Suprapubic skin (tissue), 4 donors: ENCODE data around the gene SMCO2. TPM values are rescaled to one million over a fixed set of nuclear protein-coding genes. Genes with fewer than 3 reads are reported as not detected.

Source experiments
- DNase-seq, 2 donors: peaks; one replicate each; pipeline ENCODE4 v3.0.0-alpha.2; 2019; ENCODE audit warnings: low spot score in 2 of 2
- H3K27ac ChIP-seq: fragments of 200-600 bp; sonication (generic); one replicate; pipeline ENCODE4 v1.5.1; 2019
- H3K27me3 ChIP-seq: fragments of 200-600 bp; sonication (generic); one replicate; pipeline ENCODE4 v1.5.1; 2019
- H3K36me3 ChIP-seq: fragments of 200-600 bp; sonication (generic); one replicate; pipeline ENCODE4 v1.5.1; 2019
- H3K4me1 ChIP-seq: fragments of 200-600 bp; sonication (generic); one replicate; pipeline ENCODE4 v1.5.1; 2019
- H3K4me3 ChIP-seq: fragments of 200-600 bp; sonication (generic); one replicate; pipeline ENCODE4 v1.5.1; 2019; ENCODE audit warnings: mild to moderate bottlenecking
- H3K9me3 ChIP-seq: fragments of 200-600 bp; sonication (generic); one replicate; pipeline ENCODE4 v1.5.1; 2019
- EP300 ChIP-seq: sonication (generic); formaldehyde crosslinking; IDR thresholded peaks from one replicate; pipeline ENCODE4 v1.6.1; 2017; ENCODE audit warnings: antibody characterized with exemption
- POLR2A ChIP-seq, 2 donors: fragments of 450-650 bp; IDR thresholded peaks; one replicate each; pipeline ENCODE4 v1.6.1; 2017; ENCODE audit warnings: antibody characterized with exemption in 2 of 2, mild to moderate bottlenecking in 2 of 2, moderate library complexity in 2 of 2
- POLR2AphosphoS5 ChIP-seq, 3 donors: sonication (generic); formaldehyde crosslinking; IDR thresholded peaks; one replicate each; pipeline ENCODE4 v1.6.1; 2017; ENCODE audit warnings: antibody characterized with exemption in 3 of 3
- WGBS: methylation state at CpG from one replicate; pipeline ENCODE4 v1.1.5; 2018; 5-methylcytosine and 5-hydroxymethylcytosine counted together
- total RNA-seq, 4 donors: library from RNA; depleted of rRNA; stranded (reverse); fragments of >200 nt; gene quantifications; one replicate each; pipeline ENCODE4 v1.1.0, GENCODE V29; 2016
- TF ChIP-seq, protein P1 (sequence below), 2 donors: fragments of 200-600 bp in 1 of 2; fragments of 450-650 bp in 1 of 2; sonication (generic) in 1 of 2; IDR thresholded peaks; one replicate each; pipeline ENCODE4 v1.5.1; 2016 to 2019; ENCODE audit warnings: antibody characterized with exemption in 2 of 2, mild to moderate bottlenecking in 1 of 2, moderate library complexity in 1 of 2

The SMCO2 gene
- total RNA-seq, 4 donors from 2014 or later = 0.53 to 1.7 (median 1.1) TPM

- Histone ChIP-seq H3K4me1 (no peaks in the 10 kb centered on the region), H3K36me3 (no peaks in the 10 kb centered on the region), H3K27me3 (no peaks in the 10 kb centered on the region), H3K4me3 (no peak overlapping the region), H3K27ac (no peak overlapping the region), H3K9me3 (no peaks in the 10 kb centered on the region)
- no peak for TF ChIP-seq POLR2AphosphoS5 (IDR thresholded peaks at IDR 0.05)
- TF ChIP-seq EP300 = no peak
- DNase-seq = no peak
These were observed 18.1 kb upstream of the SMCO2 start for GRCh38 chr12:27428466-27428865.

GRCh38 chr12:27429606-27430005, 16.9 kb upstream of the SMCO2 start:
- H3K27me3 ChIP-seq = no peaks in the 10 kb centered on the region
- H3K27ac ChIP-seq = no peak overlapping the region
- TF ChIP-seq, protein P1, sequence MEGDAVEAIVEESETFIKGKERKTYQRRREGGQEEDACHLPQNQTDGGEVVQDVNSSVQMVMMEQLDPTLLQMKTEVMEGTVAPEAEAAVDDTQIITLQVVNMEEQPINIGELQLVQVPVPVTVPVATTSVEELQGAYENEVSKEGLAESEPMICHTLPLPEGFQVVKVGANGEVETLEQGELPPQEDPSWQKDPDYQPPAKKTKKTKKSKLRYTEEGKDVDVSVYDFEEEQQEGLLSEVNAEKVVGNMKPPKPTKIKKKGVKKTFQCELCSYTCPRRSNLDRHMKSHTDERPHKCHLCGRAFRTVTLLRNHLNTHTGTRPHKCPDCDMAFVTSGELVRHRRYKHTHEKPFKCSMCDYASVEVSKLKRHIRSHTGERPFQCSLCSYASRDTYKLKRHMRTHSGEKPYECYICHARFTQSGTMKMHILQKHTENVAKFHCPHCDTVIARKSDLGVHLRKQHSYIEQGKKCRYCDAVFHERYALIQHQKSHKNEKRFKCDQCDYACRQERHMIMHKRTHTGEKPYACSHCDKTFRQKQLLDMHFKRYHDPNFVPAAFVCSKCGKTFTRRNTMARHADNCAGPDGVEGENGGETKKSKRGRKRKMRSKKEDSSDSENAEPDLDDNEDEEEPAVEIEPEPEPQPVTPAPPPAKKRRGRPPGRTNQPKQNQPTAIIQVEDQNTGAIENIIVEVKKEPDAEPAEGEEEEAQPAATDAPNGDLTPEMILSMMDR (IDR thresholded peaks at IDR 0.05) = no peak
- TF ChIP-seq EP300 (no peak), POLR2AphosphoS5 (IDR thresholded peaks at IDR 0.05) (no peak), POLR2A (IDR thresholded peaks at IDR 0.05) (no peak)
- 81% methylated on average over 2 of the region's 2 CpGs for WGBS
- H3K4me3 ChIP-seq = no peak overlapping the region
- H3K36me3 ChIP-seq = no peaks in the 10 kb centered on the region
- H3K4me1 ChIP-seq = no peaks in the 10 kb centered on the region
- DNase-seq = no peak
- no peaks in the 10 kb centered on the region for H3K9me3 ChIP-seq

DNA sequence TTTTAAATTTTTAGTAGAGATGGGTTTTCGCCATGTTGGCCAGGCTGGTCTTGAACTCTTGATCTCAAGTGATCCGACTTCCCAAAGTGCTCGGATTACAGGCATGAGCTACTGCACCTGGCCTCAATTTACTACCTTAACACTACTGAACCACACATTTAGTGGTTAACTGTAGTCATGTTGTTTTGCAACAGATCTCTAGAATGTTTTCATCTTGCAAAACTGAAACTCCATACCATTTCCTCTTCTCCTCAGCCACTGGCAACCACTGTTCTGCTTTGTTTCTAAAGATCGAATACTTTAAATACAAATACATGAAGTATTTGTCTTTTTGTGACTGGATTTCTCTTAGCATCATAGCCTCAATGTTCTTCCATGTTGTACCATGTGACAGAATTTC, 15.4 kb upstream of the SMCO2 start:
- WGBS = 88% methylated on average over 4 of the region's 4 CpGs
- TF ChIP-seq POLR2AphosphoS5 (IDR thresholded peaks at IDR 0.05) (no peak), POLR2A (IDR thresholded peaks at IDR 0.05) (no peak), EP300 (no peak)
- TF ChIP-seq, protein P1 (IDR thresholded peaks at IDR 0.05) = no peak

GRCh38 chr12:27434673-27435565, 11.6 kb upstream of the SMCO2 start:
- Histone ChIP-seq H3K4me1 (no peaks in the 10 kb centered on the region), H3K9me3 (no peaks in the 10 kb centered on the region), H3K27ac (no peak overlapping the region), H3K4me3 (no peak overlapping the region), H3K36me3 (no peaks in the 10 kb centered on the region), H3K27me3 (no peaks in the 10 kb centered on the region)
- no peak for TF ChIP-seq POLR2A (IDR thresholded peaks at IDR 0.05)
- no peak for TF ChIP-seq POLR2AphosphoS5 (IDR thresholded peaks at IDR 0.05)
- TF ChIP-seq, protein P1 (IDR thresholded peaks at IDR 0.05) = peak; percentile 20 to 37
- TF ChIP-seq EP300 = no peak
- 37% methylated on average over 5 of the region's 6 CpGs for WGBS
- DNase-seq = no peak

More for the DNA sequence above, 15.4 kb upstream of the SMCO2 start:
- no peak for DNase-seq
- Histone ChIP-seq H3K27ac (no peak overlapping the region), H3K4me1 (no peaks in the 10 kb centered on the region), H3K27me3 (no peaks in the 10 kb centered on the region), H3K4me3 (no peak overlapping the region), H3K9me3 (no peaks in the 10 kb centered on the region), H3K36me3 (no peaks in the 10 kb centered on the region)

- DNase-seq = no peak
- no peak for TF ChIP-seq POLR2A (IDR thresholded peaks at IDR 0.05)
- no peak for TF ChIP-seq POLR2AphosphoS5 (IDR thresholded peaks at IDR 0.05)
- TF ChIP-seq EP300 = no peak
- TF ChIP-seq, protein P1 (IDR thresholded peaks at IDR 0.05) = no peak
- H3K4me3 ChIP-seq = no peak overlapping the region
- no peaks in the 10 kb centered on the region for H3K36me3 ChIP-seq
- no peaks in the 10 kb centered on the region for H3K27me3 ChIP-seq
- no peaks in the 10 kb centered on the region for H3K9me3 ChIP-seq
- no peaks in the 10 kb centered on the region for H3K4me1 ChIP-seq
- H3K27ac ChIP-seq = no peak overlapping the region
These were observed 10.5 kb upstream of the SMCO2 start for GRCh38 chr12:27436029-27436428.
